Fibroblast of the aortic adventitia (primary cell): ENCODE data around the gene C1RL. TPM values are rescaled to one million over a fixed set of nuclear protein-coding genes. Genes with fewer than 3 reads are reported as not detected.

ENCODE experiments used
- DNase-seq: peaks from one replicate; pipeline ENCODE4 v3.0.0-alpha.2; 2010; ENCODE audit warnings: low read depth
- H3K4me3 ChIP-seq: 2 replicates; pipeline ENCODE4 v1.5.1; 2011; ENCODE audit warnings: low read depth, mild to moderate bottlenecking, control low read depth, low read length, moderate library complexity
- total RNA-seq: library from RNA; depleted of rRNA; stranded (reverse); fragments of >200 nt; gene quantifications from 2 replicates; pipeline ENCODE4 v1.2.3, GENCODE V29; 2012; ENCODE audit warnings: low replicate concordance
- TF ChIP-seq, protein P1 (sequence below): IDR thresholded peaks from 2 replicates; pipeline ENCODE4 v1.5.1; 2011; ENCODE audit warnings: mild to moderate bottlenecking, low read length, control low read depth, inconsistent platforms; ENCODE audit not compliant: insufficient read depth

The C1RL gene
- total RNA-seq, 1 donor: 50.6 TPM

GRCh38 chr12:7123806-7124522, 14.9 kb upstream of the C1RL start:
- DNase-seq: no peak
- no peak overlapping the region for H3K4me3 ChIP-seq
- TF ChIP-seq, protein P1, sequence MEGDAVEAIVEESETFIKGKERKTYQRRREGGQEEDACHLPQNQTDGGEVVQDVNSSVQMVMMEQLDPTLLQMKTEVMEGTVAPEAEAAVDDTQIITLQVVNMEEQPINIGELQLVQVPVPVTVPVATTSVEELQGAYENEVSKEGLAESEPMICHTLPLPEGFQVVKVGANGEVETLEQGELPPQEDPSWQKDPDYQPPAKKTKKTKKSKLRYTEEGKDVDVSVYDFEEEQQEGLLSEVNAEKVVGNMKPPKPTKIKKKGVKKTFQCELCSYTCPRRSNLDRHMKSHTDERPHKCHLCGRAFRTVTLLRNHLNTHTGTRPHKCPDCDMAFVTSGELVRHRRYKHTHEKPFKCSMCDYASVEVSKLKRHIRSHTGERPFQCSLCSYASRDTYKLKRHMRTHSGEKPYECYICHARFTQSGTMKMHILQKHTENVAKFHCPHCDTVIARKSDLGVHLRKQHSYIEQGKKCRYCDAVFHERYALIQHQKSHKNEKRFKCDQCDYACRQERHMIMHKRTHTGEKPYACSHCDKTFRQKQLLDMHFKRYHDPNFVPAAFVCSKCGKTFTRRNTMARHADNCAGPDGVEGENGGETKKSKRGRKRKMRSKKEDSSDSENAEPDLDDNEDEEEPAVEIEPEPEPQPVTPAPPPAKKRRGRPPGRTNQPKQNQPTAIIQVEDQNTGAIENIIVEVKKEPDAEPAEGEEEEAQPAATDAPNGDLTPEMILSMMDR: no peak

GRCh38 chr12:7122811-7123769, 14.1 kb upstream of the C1RL start:
- DNase-seq: no peak
- TF ChIP-seq, protein P1: no peak
- no peak overlapping the region for H3K4me3 ChIP-seq

- TF ChIP-seq, protein P1: no peak
- no peak for DNase-seq
- no peak overlapping the region for H3K4me3 ChIP-seq
These were observed 12.3 kb upstream of the C1RL start for GRCh38 chr12:7121324-7121723.

- H3K4me3 ChIP-seq: no peak overlapping the region
- DNase-seq: no peak
- TF ChIP-seq, protein P1: no peak
These were observed 11.2 kb upstream of the C1RL start for GRCh38 chr12:7120166-7120565.

GRCh38 chr12:7118881-7119280, 9.9 kb upstream of the C1RL start:
- no peak overlapping the region for H3K4me3 ChIP-seq
- TF ChIP-seq, protein P1: no peak
- no peak for DNase-seq

DNA sequence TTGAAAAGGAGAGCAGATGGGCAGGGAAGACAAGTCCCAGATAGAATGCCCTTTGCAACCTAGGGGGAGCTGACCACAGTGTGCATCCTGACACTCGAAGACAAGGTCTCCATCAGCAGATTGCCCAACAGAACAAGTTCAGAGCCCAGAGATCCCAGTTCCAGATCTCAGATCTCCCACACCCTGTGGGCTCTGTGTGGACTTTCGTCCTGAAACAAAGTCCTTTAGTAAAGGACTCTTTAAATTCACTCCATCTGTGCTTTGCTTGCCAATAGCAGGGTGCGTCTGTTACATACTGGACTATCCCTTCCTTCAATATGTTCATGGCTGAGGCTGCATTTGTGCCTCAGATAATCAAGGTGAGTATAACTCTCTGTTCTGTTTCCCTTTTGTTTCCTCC, 8.7 kb upstream of the C1RL start:
- TF ChIP-seq, protein P1: no peak
- H3K4me3 ChIP-seq: no peak overlapping the region
- no peak for DNase-seq
